ENCODE measurements around the gene RAB4B.
A peak's percentile ranks its signal among the peaks of the same experiment; 100 is the strongest.
"Not testable (repeated sequence)": the region's sequence is repeated elsewhere in the genome, so short reads cannot be mapped to it uniquely, and the experiment has no call there.

The RAB4B gene

GRCh38 chr19:40810160-40810559 is 32.1 kb downstream of the RAB4B start:
- Mint-ChIP-seq H3K27me3 (peaks cover 3% of the 10 kb centered on the region), H3K27ac (peak overlapping the region; percentile 26), H3K36me3 (ENCODE audit: low read depth) (peaks cover 49% of the 10 kb centered on the region), H3K9me3 (no peaks in the 10 kb centered on the region), H3K4me1 (ENCODE audit: low read depth) (peaks cover 69% of the 10 kb centered on the region), H3K4me3 (peak overlapping the region; percentile 81)
- no peak for DNase-seq

- Mint-ChIP-seq H3K4me1 (ENCODE audit: low read depth) (peaks cover 62% of the 10 kb centered on the region), H3K27ac (peak overlapping the region; percentile 54), H3K4me3 (peak overlapping the region; percentile 81)
These were observed 32.8 kb downstream of the RAB4B start for GRCh38 chr19:40810649-40811408.

GRCh38 chr19:40811478-40812341 is 33.7 kb downstream of the RAB4B start:
- Mint-ChIP-seq H3K36me3 (ENCODE audit: low read depth) (peaks cover 40% of the 10 kb centered on the region), H3K27ac (peak overlapping the region; percentile 63), H3K4me3 (peak overlapping the region; percentile 81), H3K27me3 (peaks cover 3% of the 10 kb centered on the region), H3K9me3 (no peaks in the 10 kb centered on the region), H3K4me1 (ENCODE audit: low read depth) (peaks cover 53% of the 10 kb centered on the region)
- DNase-seq = peak; percentile 52

More at GRCh38 chr19:40810649-40811408, 32.8 kb downstream of the RAB4B start:
- not testable (repeated sequence) for H3K9me3 Mint-ChIP-seq, H3K27me3 Mint-ChIP-seq
- H3K36me3 Mint-ChIP-seq (ENCODE audit: low read depth) = peaks cover 42% of the 10 kb centered on the region
- DNase-seq = peak; percentile 80

- H3K27me3 Mint-ChIP-seq, H3K9me3 Mint-ChIP-seq, DNase-seq: not testable (repeated sequence)
- H3K4me1 Mint-ChIP-seq (ENCODE audit: low read depth) = peaks cover 45% of the 10 kb centered on the region
- peak overlapping the region; percentile 81 for H3K4me3 Mint-ChIP-seq
- peak overlapping the region; percentile 53 for H3K27ac Mint-ChIP-seq
- H3K36me3 Mint-ChIP-seq (ENCODE audit: low read depth) = peaks cover 31% of the 10 kb centered on the region
These were observed 34.5 kb downstream of the RAB4B start for GRCh38 chr19:40812571-40812970.

GRCh38 chr19:40813182-40813581 is 35.1 kb downstream of the RAB4B start:
- no peak overlapping the region for H3K27ac Mint-ChIP-seq
- peaks cover 3% of the 10 kb centered on the region for H3K27me3 Mint-ChIP-seq
- DNase-seq = no peak
- no peak overlapping the region for H3K4me3 Mint-ChIP-seq
- no peaks in the 10 kb centered on the region for H3K9me3 Mint-ChIP-seq
- H3K4me1 Mint-ChIP-seq (ENCODE audit: low read depth) = peaks cover 45% of the 10 kb centered on the region
- peaks cover 25% of the 10 kb centered on the region for H3K36me3 Mint-ChIP-seq (ENCODE audit: low read depth)

GRCh38 chr19:40815223-40815622 is 37.2 kb downstream of the RAB4B start:
- H3K36me3 Mint-ChIP-seq (ENCODE audit: low read depth) = peaks cover 5% of the 10 kb centered on the region
- H3K4me1 Mint-ChIP-seq (ENCODE audit: low read depth) = peaks cover 46% of the 10 kb centered on the region
- H3K27ac Mint-ChIP-seq = no peak overlapping the region
- no peak overlapping the region for H3K4me3 Mint-ChIP-seq
- peaks cover 3% of the 10 kb centered on the region for H3K27me3 Mint-ChIP-seq
- no peak for DNase-seq
- H3K9me3 Mint-ChIP-seq = no peaks in the 10 kb centered on the region

- peak; percentile 88 for DNase-seq
- H3K4me3 Mint-ChIP-seq = peak overlapping the region; percentile 72
- peak overlapping the region; percentile 76 for H3K27ac Mint-ChIP-seq
- not testable (repeated sequence) for H3K9me3 Mint-ChIP-seq; H3K27me3 Mint-ChIP-seq; H3K36me3 Mint-ChIP-seq (ENCODE audit: low read depth)
- H3K4me1 Mint-ChIP-seq (ENCODE audit: low read depth) = peaks cover 23% of the 10 kb centered on the region
These were observed 40.7 kb downstream of the RAB4B start for GRCh38 chr19:40818480-40819399.

- not testable (repeated sequence) for H3K27me3 Mint-ChIP-seq; H3K36me3 Mint-ChIP-seq (ENCODE audit: low read depth); H3K9me3 Mint-ChIP-seq; H3K4me3 Mint-ChIP-seq
- H3K27ac Mint-ChIP-seq = peak overlapping the region; percentile 18
- peak; percentile 72 for DNase-seq
- H3K4me1 Mint-ChIP-seq (ENCODE audit: low read depth) = peaks cover 26% of the 10 kb centered on the region
These were observed 41.6 kb downstream of the RAB4B start for GRCh38 chr19:40819479-40820234.

GRCh38 chr19:40822161-40822560 is 44.1 kb downstream of the RAB4B start:
- H3K27me3 Mint-ChIP-seq = no peaks in the 10 kb centered on the region
- no peak overlapping the region for H3K27ac Mint-ChIP-seq
- DNase-seq = no peak
- H3K4me1 Mint-ChIP-seq (ENCODE audit: low read depth) = peaks cover 44% of the 10 kb centered on the region
- H3K9me3 Mint-ChIP-seq = no peaks in the 10 kb centered on the region
- H3K4me3 Mint-ChIP-seq = no peak overlapping the region
- H3K36me3 Mint-ChIP-seq (ENCODE audit: low read depth) = peaks cover 5% of the 10 kb centered on the region

GRCh38 chr19:40822704-40823553 is 44.9 kb downstream of the RAB4B start:
- H3K27ac Mint-ChIP-seq; DNase-seq; H3K4me3 Mint-ChIP-seq; H3K36me3 Mint-ChIP-seq (ENCODE audit: low read depth); H3K9me3 Mint-ChIP-seq; H3K27me3 Mint-ChIP-seq: not testable (repeated sequence)
- peaks cover 43% of the 10 kb centered on the region for H3K4me1 Mint-ChIP-seq (ENCODE audit: low read depth)

- peaks cover 25% of the 10 kb centered on the region for H3K4me1 Mint-ChIP-seq (ENCODE audit: low read depth)
- not testable (repeated sequence) for H3K36me3 Mint-ChIP-seq (ENCODE audit: low read depth); DNase-seq; H3K9me3 Mint-ChIP-seq; H3K4me3 Mint-ChIP-seq; H3K27ac Mint-ChIP-seq; H3K27me3 Mint-ChIP-seq
These were observed 46.9 kb downstream of the RAB4B start for GRCh38 chr19:40824916-40825315.

- not testable (repeated sequence) for H3K27ac Mint-ChIP-seq; H3K4me3 Mint-ChIP-seq; H3K9me3 Mint-ChIP-seq; H3K36me3 Mint-ChIP-seq (ENCODE audit: low read depth); DNase-seq; H3K27me3 Mint-ChIP-seq
- H3K4me1 Mint-ChIP-seq (ENCODE audit: low read depth) = peaks cover 25% of the 10 kb centered on the region
These were observed 47.5 kb downstream of the RAB4B start for GRCh38 chr19:40825460-40826095.

- not testable (repeated sequence) for H3K36me3 Mint-ChIP-seq (ENCODE audit: low read depth); DNase-seq; H3K27ac Mint-ChIP-seq; H3K27me3 Mint-ChIP-seq; H3K4me3 Mint-ChIP-seq; H3K9me3 Mint-ChIP-seq
- peaks cover 25% of the 10 kb centered on the region for H3K4me1 Mint-ChIP-seq (ENCODE audit: low read depth)
These were observed 48.3 kb downstream of the RAB4B start for GRCh38 chr19:40826312-40826698.
